Measurements from ENCODE around the gene UTF1.

The UTF1 gene

DNA sequence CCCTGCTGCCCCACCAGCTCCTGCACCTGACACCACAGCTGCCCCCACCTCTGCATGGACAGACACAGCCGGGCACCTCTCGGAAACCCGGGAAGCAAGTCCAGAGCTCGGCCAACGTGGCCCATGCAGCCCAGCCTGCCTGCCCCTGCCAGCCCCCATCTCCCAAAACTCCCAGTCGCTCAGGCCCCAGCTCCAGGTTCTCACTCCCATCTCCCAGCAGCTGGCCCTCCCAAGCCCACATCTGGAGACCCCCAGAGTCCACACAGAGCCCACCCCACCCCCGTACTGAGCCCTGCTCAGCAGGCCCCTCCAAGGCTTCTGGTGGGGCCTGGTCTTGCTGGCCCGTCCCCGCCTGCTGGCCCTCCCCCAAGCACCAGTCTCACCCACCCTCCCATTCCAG, 32.2 kb upstream of the UTF1 start:
- TF ChIP-seq, protein P1, sequence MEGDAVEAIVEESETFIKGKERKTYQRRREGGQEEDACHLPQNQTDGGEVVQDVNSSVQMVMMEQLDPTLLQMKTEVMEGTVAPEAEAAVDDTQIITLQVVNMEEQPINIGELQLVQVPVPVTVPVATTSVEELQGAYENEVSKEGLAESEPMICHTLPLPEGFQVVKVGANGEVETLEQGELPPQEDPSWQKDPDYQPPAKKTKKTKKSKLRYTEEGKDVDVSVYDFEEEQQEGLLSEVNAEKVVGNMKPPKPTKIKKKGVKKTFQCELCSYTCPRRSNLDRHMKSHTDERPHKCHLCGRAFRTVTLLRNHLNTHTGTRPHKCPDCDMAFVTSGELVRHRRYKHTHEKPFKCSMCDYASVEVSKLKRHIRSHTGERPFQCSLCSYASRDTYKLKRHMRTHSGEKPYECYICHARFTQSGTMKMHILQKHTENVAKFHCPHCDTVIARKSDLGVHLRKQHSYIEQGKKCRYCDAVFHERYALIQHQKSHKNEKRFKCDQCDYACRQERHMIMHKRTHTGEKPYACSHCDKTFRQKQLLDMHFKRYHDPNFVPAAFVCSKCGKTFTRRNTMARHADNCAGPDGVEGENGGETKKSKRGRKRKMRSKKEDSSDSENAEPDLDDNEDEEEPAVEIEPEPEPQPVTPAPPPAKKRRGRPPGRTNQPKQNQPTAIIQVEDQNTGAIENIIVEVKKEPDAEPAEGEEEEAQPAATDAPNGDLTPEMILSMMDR (IDR thresholded peaks at IDR 0.05), result no peak

GRCh38 chr10:133198206-133198605, 31.8 kb upstream of the UTF1 start:
- TF ChIP-seq, protein P1 (IDR thresholded peaks at IDR 0.05), result no peak

- TF ChIP-seq, protein P1 (IDR thresholded peaks at IDR 0.05), result no peak
These were observed 31.2 kb upstream of the UTF1 start for GRCh38 chr10:133198621-133199487.

GRCh38 chr10:133199488-133199885, 30.5 kb upstream of the UTF1 start:
- TF ChIP-seq, protein P1 (IDR thresholded peaks at IDR 0.05), result no peak

GRCh38 chr10:133199992-133200611, 29.9 kb upstream of the UTF1 start:
- TF ChIP-seq, protein P1 (IDR thresholded peaks at IDR 0.05), result no peak

DNA sequence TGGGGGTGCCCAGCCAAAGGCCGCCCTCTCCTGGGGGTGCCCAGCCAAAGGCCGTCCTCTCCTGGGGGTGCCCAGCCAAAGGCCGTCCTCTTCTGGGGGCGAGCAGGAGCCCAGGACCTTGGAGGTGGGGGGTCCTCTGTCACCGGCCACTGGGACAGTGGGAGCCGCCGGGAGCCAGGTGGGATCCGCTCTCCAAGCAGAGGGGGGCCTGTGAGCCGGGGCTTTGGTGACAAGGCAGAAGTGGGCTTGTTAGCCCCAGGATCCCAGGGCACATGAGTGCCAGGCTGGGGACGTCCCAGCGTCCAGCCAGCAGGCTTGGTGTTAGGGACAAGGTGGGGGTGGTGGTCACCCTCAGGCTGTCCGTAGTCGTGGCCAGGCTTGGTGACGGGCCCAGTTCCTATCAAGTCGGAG, 29.4 kb upstream of the UTF1 start:
- TF ChIP-seq, protein P1 (IDR thresholded peaks at IDR 0.05), result no peak

GRCh38 chr10:133201151-133201947, 28.7 kb upstream of the UTF1 start:
- TF ChIP-seq, protein P1 (IDR thresholded peaks at IDR 0.05), result no peak
